Keratinocyte (primary cell): ENCODE measurements around the gene MED12.

ENCODE experiments used
- CTCF ChIP-seq, 3 experiments: IDR thresholded peaks in 1 of 3; conservative IDR thresholded peaks in 1 of 3; optimal IDR thresholded peaks in 1 of 3; 2 replicates in 2 of 3; 3 replicates in 1 of 3; pipeline versions ENCODE3 to v1.5.1; 2011; ENCODE audit warnings: low read length in 3 of 3, mild to moderate bottlenecking in 3 of 3, moderate library complexity in 2 of 3, control low read depth in 1 of 3, inconsistent platforms in 1 of 3; ENCODE audit not compliant: insufficient read depth in 2 of 3; ENCODE audit errors: extremely low read depth in 1 of 3
- EZH2 ChIP-seq: IDR thresholded peaks from one replicate; pipeline ENCODE4 v1.6.1; 2012; ENCODE audit warnings: inconsistent platforms, mild to moderate bottlenecking, low read length, moderate library complexity

GRCh38 chrX:71154196-71154595 lies 35.8 kb downstream of the MED12 start:
- TF ChIP-seq EZH2: no peak
- TF ChIP-seq CTCF (optimal IDR thresholded peaks at IDR 0.05 in 1 of 3, IDR thresholded peaks at IDR 0.05 in 1 of 3, conservative IDR thresholded peaks at IDR 0.05 in 1 of 3; ENCODE audit: extremely low read depth in 1 of 3, insufficient read depth in 2 of 3, low read length in 3 of 3): no peak
